CD14-positive monocyte (primary cell): Measurements from ENCODE around the gene ZCCHC14. TPM values are rescaled to one million over a fixed set of nuclear protein-coding genes. Genes with fewer than 3 reads are reported as not detected.

Source experiments
- DNase-seq, 3 donors: peaks; one replicate each; pipeline ENCODE4 v3.0.0-alpha.2; 2011 to 2022
- H2AFZ ChIP-seq: 2 replicates; pipeline ENCODE4 v1.6.0; 2012; ENCODE audit warnings: mild to moderate bottlenecking, low read depth, low read length, inconsistent platforms; ENCODE audit not compliant: insufficient read depth, poor library complexity, severe bottlenecking
- H3K27ac ChIP-seq, 2 donors: 1 replicate in 1 of 2; 2 replicates in 1 of 2; pipeline ENCODE4 v1.5.1; 2012 to 2013; ENCODE audit warnings: low read length in 2 of 2, control low read depth in 1 of 2, inconsistent platforms in 1 of 2, low read depth in 1 of 2, mild to moderate bottlenecking in 1 of 2
- H3K27me3 ChIP-seq, 2 donors: one replicate each; pipeline versions ENCODE4 v1.6.0 to v1.6.1; 2011 to 2013; ENCODE audit warnings: low read length in 2 of 2; ENCODE audit not compliant: control insufficient read depth in 2 of 2, insufficient read depth in 2 of 2
- H3K36me3 ChIP-seq, 2 donors: replicated peaks in 1 of 2; 1 replicate in 1 of 2; 2 replicates in 1 of 2; pipeline versions ENCODE4 v1.5.1 to v1.6.1; 2012 to 2013; ENCODE audit warnings: low read length in 2 of 2, control low read depth in 1 of 2, inconsistent platforms in 1 of 2, mild to moderate bottlenecking in 1 of 2; ENCODE audit not compliant: insufficient read depth in 2 of 2, control insufficient read depth in 1 of 2
- H3K4me1 ChIP-seq, 2 donors: 1 replicate in 1 of 2; 2 replicates in 1 of 2; pipeline versions ENCODE4 v1.5.1 to v1.6.1; 2012 to 2013; ENCODE audit warnings: low read length in 2 of 2, control low read depth in 1 of 2, inconsistent platforms in 1 of 2, mild to moderate bottlenecking in 1 of 2, moderate library complexity in 1 of 2; ENCODE audit not compliant: insufficient read depth in 2 of 2, control insufficient read depth in 1 of 2
- H3K4me2 ChIP-seq: replicated peaks from 2 replicates; pipeline ENCODE3; 2012; ENCODE audit warnings: low read length, moderate library complexity, mild to moderate bottlenecking; ENCODE audit not compliant: poor library complexity, severe bottlenecking; ENCODE audit errors: extremely low read depth
- H3K4me3 ChIP-seq, 3 experiments: fragments of 200-600 bp in 1 of 3; sonication (generic) in 1 of 3; replicated peaks in 1 of 3; 1 replicate in 2 of 3; 2 replicates in 1 of 3; pipeline ENCODE4 v1.5.1; 2011 to 2013; ENCODE audit warnings: low read length in 3 of 3, mild to moderate bottlenecking in 3 of 3, control low read depth in 2 of 3, low read depth in 2 of 3, inconsistent platforms in 1 of 3, moderate library complexity in 1 of 3
- H3K79me2 ChIP-seq: 2 replicates; pipeline ENCODE4 v1.6.0; 2012; ENCODE audit warnings: mild to moderate bottlenecking, control low read depth, inconsistent platforms, low read length, moderate library complexity; ENCODE audit not compliant: insufficient read depth
- H3K9ac ChIP-seq: 2 replicates; pipeline ENCODE4 v1.6.0; 2017; ENCODE audit warnings: low read length, mild to moderate bottlenecking; ENCODE audit not compliant: insufficient read depth, poor library complexity, severe bottlenecking
- H3K9me3 ChIP-seq, 2 donors: replicated peaks in 1 of 2; 1 replicate in 1 of 2; 2 replicates in 1 of 2; pipeline versions ENCODE4 v1.5.1 to v1.6.1; 2012 to 2013; ENCODE audit warnings: low read length in 2 of 2, control low read depth in 1 of 2; ENCODE audit not compliant: control insufficient read depth in 1 of 2, insufficient read depth in 1 of 2
- H4K20me1 ChIP-seq: 2 replicates; pipeline ENCODE4 v1.6.0; 2012; ENCODE audit warnings: mild to moderate bottlenecking, low read length, control low read depth, moderate library complexity; ENCODE audit not compliant: insufficient read depth
- H3K27ac Mint-ChIP-seq, 7 donors: one replicate each; pipeline ENCODE4 v1.8.0; 2020; ENCODE audit warnings: mild to moderate bottlenecking in 7 of 7, mixed read lengths in 7 of 7, moderate library complexity in 6 of 7, inconsistent platforms in 2 of 7
- H3K27me3 Mint-ChIP-seq, 3 donors: one replicate each; pipeline ENCODE4 v1.8.0; 2021 to 2022; ENCODE audit warnings: low read depth in 3 of 3, mild to moderate bottlenecking in 3 of 3, mixed read lengths in 3 of 3, moderate library complexity in 3 of 3, inconsistent platforms in 1 of 3
- H3K36me3 Mint-ChIP-seq, 2 donors: one replicate each; pipeline ENCODE4 v1.8.0; 2020; ENCODE audit warnings: mixed read lengths in 2 of 2, inconsistent platforms in 1 of 2, mild to moderate bottlenecking in 1 of 2
- H3K4me1 Mint-ChIP-seq: one replicate; pipeline ENCODE4 v1.8.0; 2020; ENCODE audit warnings: mild to moderate bottlenecking, mixed read lengths
- H3K4me3 Mint-ChIP-seq, 2 donors: one replicate each; pipeline ENCODE4 v1.8.0; 2020; ENCODE audit warnings: mild to moderate bottlenecking in 2 of 2, mixed read lengths in 2 of 2, moderate library complexity in 1 of 2
- H3K9me3 Mint-ChIP-seq, 7 donors: one replicate each; pipeline ENCODE4 v1.8.0; 2020 to 2022; ENCODE audit warnings: mixed read lengths in 7 of 7, mild to moderate bottlenecking in 6 of 7, moderate library complexity in 6 of 7, inconsistent platforms in 2 of 7
- CTCF ChIP-seq: fragments of 200-600 bp; IDR thresholded peaks from one replicate; pipeline ENCODE4 v1.8.0; 2022; ENCODE audit warnings: antibody characterized with exemption, mild to moderate bottlenecking
- WGBS: methylation state at CpG from one replicate; pipeline ENCODE4 v1.1.5; 2013; ENCODE audit warnings: missing lambda C conversion rate; ENCODE audit not compliant: insufficient coverage; 5-methylcytosine and 5-hydroxymethylcytosine counted together
- intact Hi-C, 2 donors: fragments of 100-400 bp; cut with micrococcal nuclease; formaldehyde crosslinking; loops; one replicate each; pipeline versions ENCODE4 v1.15.0 to v1.15.1; 2023
- polyA plus RNA-seq, 3 donors: library from polyadenylated mRNA; depleted of rRNA in 1 of 3; unstranded in 2 of 3; stranded (reverse) in 1 of 3; fragments of 300-500 nt in 2 of 3; fragments of >200 nt in 1 of 3; fragmentation: Illumina TruSeq in 2 of 3; gene quantifications; 1 replicate in 2 of 3; 2 replicates in 1 of 3; pipeline ENCODE4 v1.2.3, GENCODE V29; 2012 to 2021

ZCCHC14 gene
- polyA plus RNA-seq, 3 donors, result 0.11 to 4.0 (median 0.22) TPM

- H4K20me1 ChIP-seq, result no peaks in the 10 kb centered on the region
- H3K79me2 ChIP-seq, result no peaks in the 10 kb centered on the region
- DNase-seq, result no peak
- peaks cover 10 to 35% of the 10 kb centered on the region in 2 donors for H3K36me3 ChIP-seq
- Mint-ChIP-seq H3K27ac (peak overlapping the region in 1 of 7 donors; percentile 73), H3K36me3 (peaks cover 33 to 65% of the 10 kb centered on the region in 2 donors), H3K4me3 (no peak overlapping the region), H3K4me1 (no peaks in the 10 kb centered on the region), H3K9me3 (no peaks in the 10 kb centered on the region), H3K27me3 (peaks cover 0 to 2% (median 2%) of the 10 kb centered on the region in 3 donors)
- intact Hi-C loops, result no loop called here
- no peaks in the 10 kb centered on the region for H3K4me1 ChIP-seq
- H3K4me3 ChIP-seq, result no peak overlapping the region
- no peak for TF ChIP-seq CTCF
- no peaks in the 10 kb centered on the region for H3K9me3 ChIP-seq
- no peak overlapping the region for H2AFZ ChIP-seq
- H3K27ac ChIP-seq, result no peak overlapping the region
- no peak overlapping the region for H3K4me2 ChIP-seq
- H3K9ac ChIP-seq, result no peak overlapping the region
- no peaks in the 10 kb centered on the region for H3K27me3 ChIP-seq
- WGBS, result over 99% methylated on average over 18 of the region's 18 CpGs
These were observed 41.1 kb downstream of the ZCCHC14 start for GRCh38 chr16:87451563-87452210.

- Histone ChIP-seq H3K27ac (no peak overlapping the region), H2AFZ (no peak overlapping the region), H3K9ac (no peak overlapping the region), H3K4me1 (no peaks in the 10 kb centered on the region), H3K9me3 (no peaks in the 10 kb centered on the region), H3K79me2 (no peaks in the 10 kb centered on the region), H3K4me3 (no peak overlapping the region), H4K20me1 (no peaks in the 10 kb centered on the region), H3K27me3 (no peaks in the 10 kb centered on the region), H3K36me3 (peaks cover 10 to 47% of the 10 kb centered on the region in 2 donors), H3K4me2 (no peak overlapping the region)
- intact Hi-C loops, result no loop called here
- no peak for DNase-seq
- Mint-ChIP-seq H3K27ac (no peak overlapping the region), H3K36me3 (peaks cover 41 to 75% of the 10 kb centered on the region in 2 donors), H3K27me3 (peaks cover 0 to 2% (median 2%) of the 10 kb centered on the region in 3 donors), H3K4me1 (no peaks in the 10 kb centered on the region), H3K4me3 (no peak overlapping the region), H3K9me3 (peaks cover 0 to under 1% (median 0%) of the 10 kb centered on the region in 7 donors)
- no peak for TF ChIP-seq CTCF
- WGBS, result 96% methylated on average over 12 of the region's 12 CpGs
These were observed 44.0 kb downstream of the ZCCHC14 start for GRCh38 chr16:87448866-87449265.
